Neural cell (in vitro differentiated cells): ENCODE results near the gene SSBP4. TPM values are rescaled to one million over a fixed set of nuclear protein-coding genes. Genes with fewer than 3 reads are reported as not detected.

Source experiments
- H2AFZ ChIP-seq: fragments of 200-600, 300-800 bp; sonication (generic), shearing (Covaris generic); 2 replicates; pipeline ENCODE4 v1.6.0; 2014; ENCODE audit warnings: low read depth, mild to moderate bottlenecking, antibody characterized with exemption, low read length, moderate library complexity
- H3F3A ChIP-seq: fragments of 200-600 bp; shearing (Covaris generic); 2 replicates; pipeline ENCODE4 v1.6.1; 2016; ENCODE audit warnings: mild to moderate bottlenecking, moderate library complexity, mixed read lengths, antibody characterized with exemption, low read length; ENCODE audit not compliant: insufficient read depth, poor library complexity, severe bottlenecking
- H3K27ac ChIP-seq: fragments of 200-600, 300-800 bp; sonication (generic), shearing (Covaris generic); 2 replicates; pipeline ENCODE4 v1.5.1; 2014; ENCODE audit warnings: mild to moderate bottlenecking, low read length, moderate library complexity
- H3K27me3 ChIP-seq: fragments of 300-800, 200-600 bp; sonication (generic), shearing (Covaris generic); 2 replicates; pipeline ENCODE4 v1.6.0; 2014; ENCODE audit warnings: mild to moderate bottlenecking, low read depth, low read length, moderate library complexity; ENCODE audit not compliant: insufficient read depth
- H3K36me3 ChIP-seq: fragments of 300-800, 200-600 bp; sonication (generic), shearing (Covaris generic); 2 replicates; pipeline ENCODE4 v1.5.1; 2014; ENCODE audit warnings: mild to moderate bottlenecking, antibody characterized with exemption, low read length, moderate library complexity; ENCODE audit not compliant: insufficient read depth
- H3K4me2 ChIP-seq: fragments of 300-800, 200-600 bp; sonication (generic), shearing (Covaris generic); 2 replicates; pipeline ENCODE4 v1.6.0; 2014; ENCODE audit warnings: mild to moderate bottlenecking, low read length
- H3K4me3 ChIP-seq: fragments of 300-800, 200-600 bp; sonication (generic), shearing (Covaris generic); 2 replicates; pipeline ENCODE4 v1.5.1; 2014; ENCODE audit warnings: mild to moderate bottlenecking, low read length, moderate library complexity
- H3K79me2 ChIP-seq: fragments of 200-600 bp; shearing (Covaris generic); replicated peaks from 2 replicates; pipeline ENCODE4 v1.6.0; 2014; ENCODE audit warnings: mild to moderate bottlenecking, low read length, moderate library complexity; ENCODE audit not compliant: insufficient read depth
- H3K9ac ChIP-seq: fragments of 300-800, 200-600 bp; sonication (generic), shearing (Covaris generic); 2 replicates; pipeline ENCODE4 v1.6.1; 2016; ENCODE audit warnings: mild to moderate bottlenecking, low read length, mixed read lengths
- H3K9me2 ChIP-seq: fragments of 200-600 bp; shearing (Covaris generic); 2 replicates; pipeline ENCODE4 v1.6.1; 2016; ENCODE audit warnings: mild to moderate bottlenecking, low read length, mixed read lengths; ENCODE audit not compliant: insufficient read depth
- H3K9me3 ChIP-seq: fragments of 200-600, 300-800 bp; sonication (generic), shearing (Covaris generic); 2 replicates; pipeline ENCODE4 v1.6.1; 2016; ENCODE audit warnings: mild to moderate bottlenecking, mixed run types, low read length, moderate library complexity, mixed read lengths
- H4K20me1 ChIP-seq: fragments of 200-600 bp; shearing (Covaris generic); 2 replicates; pipeline ENCODE4 v1.6.1; 2016; ENCODE audit warnings: mild to moderate bottlenecking, mixed run types; ENCODE audit not compliant: insufficient read depth
- EP300 ChIP-seq: fragments of 450-650 bp; conservative IDR thresholded peaks from 2 replicates; pipeline ENCODE4 v1.6.1; 2014; ENCODE audit warnings: antibody characterized with exemption, mild to moderate bottlenecking, moderate library complexity; ENCODE audit not compliant: poor library complexity, severe bottlenecking
- EZH2 ChIP-seq: fragments of 200-600, 300-800 bp; shearing (Covaris generic), sonication (generic); IDR thresholded peaks from 2 replicates; pipeline ENCODE4 v1.6.1; 2014; ENCODE audit warnings: antibody characterized with exemption, low read length, borderline replicate concordance, mild to moderate bottlenecking; ENCODE audit not compliant: insufficient read depth, poor library complexity, severe bottlenecking
- MXI1 ChIP-seq: fragments of 450-650 bp; conservative IDR thresholded peaks from 2 replicates; pipeline ENCODE4 v1.6.1; 2014; ENCODE audit warnings: antibody characterized with exemption, mild to moderate bottlenecking; ENCODE audit not compliant: poor library complexity, severe bottlenecking
- POLR2AphosphoS5 ChIP-seq: IDR thresholded peaks from 2 replicates; pipeline ENCODE4 v1.6.1; 2012
- RAD21 ChIP-seq: fragments of 450-650 bp; conservative IDR thresholded peaks from 2 replicates; pipeline ENCODE4 v1.6.1; 2014; ENCODE audit warnings: antibody characterized with exemption, mild to moderate bottlenecking, moderate library complexity
- SMC3 ChIP-seq: fragments of 450-650 bp; conservative IDR thresholded peaks from 2 replicates; pipeline ENCODE4 v1.6.1; 2014; ENCODE audit warnings: antibody characterized with exemption, mild to moderate bottlenecking, moderate library complexity; ENCODE audit not compliant: poor library complexity
- TAF1 ChIP-seq: IDR thresholded peaks from 2 replicates; pipeline ENCODE4 v1.6.1; 2012; ENCODE audit warnings: low read depth
- polyA plus RNA-seq: library from polyadenylated mRNA; depleted of rRNA; stranded (reverse); fragments of >200 nt; gene quantifications from 2 replicates; pipeline ENCODE4 v1.2.3, GENCODE V29; 2014
- TF ChIP-seq, protein P1 (sequence below): IDR thresholded peaks from 2 replicates; pipeline ENCODE4 v1.6.1; 2012; ENCODE audit warnings: borderline replicate concordance
- TF ChIP-seq, protein P2 (sequence below): fragments of 450-650 bp; IDR thresholded peaks from 2 replicates; pipeline ENCODE4 v1.5.1; 2014; ENCODE audit warnings: antibody characterized with exemption, mild to moderate bottlenecking, moderate library complexity; ENCODE audit not compliant: poor library complexity, severe bottlenecking

The SSBP4 gene
- polyA plus RNA-seq, 1 donor from 2014 or later: 166 TPM

DNA sequence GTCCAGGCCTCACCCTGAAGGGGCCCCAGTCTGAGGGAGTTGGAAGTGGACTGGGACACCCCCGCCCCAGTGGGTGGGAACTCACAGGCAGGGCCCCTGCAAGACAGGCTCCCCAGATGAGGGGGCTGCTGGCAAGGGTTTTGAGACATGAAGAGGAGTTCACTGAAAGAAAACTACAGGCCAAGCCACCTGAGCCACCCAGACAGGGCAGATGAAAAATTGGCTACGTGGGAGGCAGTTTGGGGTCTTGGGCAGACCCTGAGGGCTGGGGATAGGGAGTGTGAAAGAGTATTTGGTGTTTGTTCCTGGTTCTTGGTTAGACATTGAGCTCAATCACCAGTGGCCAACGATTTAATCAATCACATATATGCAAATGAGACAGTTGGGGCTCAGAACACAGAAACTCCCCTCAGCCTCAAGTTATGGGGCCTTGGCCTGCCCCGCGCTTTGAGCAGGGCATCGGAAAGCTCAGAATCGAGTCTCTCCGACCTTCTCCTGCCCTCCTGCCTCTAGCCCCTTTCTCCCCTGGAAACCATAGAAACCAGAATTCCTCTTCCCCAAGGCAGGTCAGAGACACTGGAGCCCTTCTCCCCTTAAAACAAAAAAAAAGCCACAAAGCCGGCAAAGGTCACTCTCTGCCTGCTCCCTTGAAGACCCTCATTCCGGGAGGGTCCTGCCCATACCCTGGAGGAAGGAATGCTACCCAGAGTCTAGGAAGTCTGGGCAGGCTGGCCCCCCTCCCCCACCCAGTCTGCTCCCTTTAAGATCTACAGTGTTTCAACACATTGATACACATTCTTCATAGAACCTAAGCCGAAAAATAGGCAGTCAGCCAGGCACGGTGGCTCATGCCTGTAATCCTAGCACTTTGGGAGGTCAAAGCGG is 20.1 kb downstream of the SSBP4 start:
- Histone ChIP-seq H4K20me1 (no peaks in the 10 kb centered on the region), H3K9ac (no peak overlapping the region), H3K36me3 (no peaks in the 10 kb centered on the region), H3K9me3 (no peaks in the 10 kb centered on the region), H3K4me3 (no peak overlapping the region), H3K4me2 (no peak overlapping the region), H3F3A (peaks cover 3% of the 10 kb centered on the region), H3K9me2 (no peaks in the 10 kb centered on the region), H3K79me2 (no peaks in the 10 kb centered on the region), H3K27me3 (no peaks in the 10 kb centered on the region), H3K27ac (no peak overlapping the region), H2AFZ (no peak overlapping the region)
- no peak for TF ChIP-seq EP300

DNA sequence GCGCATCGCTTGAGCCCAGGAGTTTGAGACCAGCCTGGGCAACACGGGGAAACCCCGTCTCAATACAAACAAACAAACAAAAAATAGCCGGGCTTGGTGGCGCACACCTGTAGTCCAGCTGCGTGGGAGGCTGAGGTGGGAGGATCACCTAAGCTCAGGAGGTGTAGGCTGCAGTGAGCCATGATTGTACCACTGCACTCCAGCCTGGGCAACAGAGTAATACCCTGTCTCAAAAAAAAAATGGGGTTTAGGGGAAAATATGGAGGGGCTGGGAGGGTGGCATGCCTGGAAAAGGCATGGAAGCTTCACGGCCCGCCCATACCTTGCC is 20.7 kb downstream of the SSBP4 start:
- H3K9me3 ChIP-seq: no peaks in the 10 kb centered on the region
- H3K36me3 ChIP-seq: no peaks in the 10 kb centered on the region
- no peak overlapping the region for H3K27ac ChIP-seq
- H4K20me1 ChIP-seq: no peaks in the 10 kb centered on the region
- no peaks in the 10 kb centered on the region for H3K79me2 ChIP-seq
- no peak for TF ChIP-seq TAF1
- no peak for TF ChIP-seq POLR2AphosphoS5
- TF ChIP-seq SMC3: no peak
- no peak for TF ChIP-seq MXI1
- TF ChIP-seq RAD21: no peak
- TF ChIP-seq, protein P1, sequence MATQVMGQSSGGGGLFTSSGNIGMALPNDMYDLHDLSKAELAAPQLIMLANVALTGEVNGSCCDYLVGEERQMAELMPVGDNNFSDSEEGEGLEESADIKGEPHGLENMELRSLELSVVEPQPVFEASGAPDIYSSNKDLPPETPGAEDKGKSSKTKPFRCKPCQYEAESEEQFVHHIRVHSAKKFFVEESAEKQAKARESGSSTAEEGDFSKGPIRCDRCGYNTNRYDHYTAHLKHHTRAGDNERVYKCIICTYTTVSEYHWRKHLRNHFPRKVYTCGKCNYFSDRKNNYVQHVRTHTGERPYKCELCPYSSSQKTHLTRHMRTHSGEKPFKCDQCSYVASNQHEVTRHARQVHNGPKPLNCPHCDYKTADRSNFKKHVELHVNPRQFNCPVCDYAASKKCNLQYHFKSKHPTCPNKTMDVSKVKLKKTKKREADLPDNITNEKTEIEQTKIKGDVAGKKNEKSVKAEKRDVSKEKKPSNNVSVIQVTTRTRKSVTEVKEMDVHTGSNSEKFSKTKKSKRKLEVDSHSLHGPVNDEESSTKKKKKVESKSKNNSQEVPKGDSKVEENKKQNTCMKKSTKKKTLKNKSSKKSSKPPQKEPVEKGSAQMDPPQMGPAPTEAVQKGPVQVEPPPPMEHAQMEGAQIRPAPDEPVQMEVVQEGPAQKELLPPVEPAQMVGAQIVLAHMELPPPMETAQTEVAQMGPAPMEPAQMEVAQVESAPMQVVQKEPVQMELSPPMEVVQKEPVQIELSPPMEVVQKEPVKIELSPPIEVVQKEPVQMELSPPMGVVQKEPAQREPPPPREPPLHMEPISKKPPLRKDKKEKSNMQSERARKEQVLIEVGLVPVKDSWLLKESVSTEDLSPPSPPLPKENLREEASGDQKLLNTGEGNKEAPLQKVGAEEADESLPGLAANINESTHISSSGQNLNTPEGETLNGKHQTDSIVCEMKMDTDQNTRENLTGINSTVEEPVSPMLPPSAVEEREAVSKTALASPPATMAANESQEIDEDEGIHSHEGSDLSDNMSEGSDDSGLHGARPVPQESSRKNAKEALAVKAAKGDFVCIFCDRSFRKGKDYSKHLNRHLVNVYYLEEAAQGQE: no peak
- no peak for TF ChIP-seq EZH2
- TF ChIP-seq, protein P2, sequence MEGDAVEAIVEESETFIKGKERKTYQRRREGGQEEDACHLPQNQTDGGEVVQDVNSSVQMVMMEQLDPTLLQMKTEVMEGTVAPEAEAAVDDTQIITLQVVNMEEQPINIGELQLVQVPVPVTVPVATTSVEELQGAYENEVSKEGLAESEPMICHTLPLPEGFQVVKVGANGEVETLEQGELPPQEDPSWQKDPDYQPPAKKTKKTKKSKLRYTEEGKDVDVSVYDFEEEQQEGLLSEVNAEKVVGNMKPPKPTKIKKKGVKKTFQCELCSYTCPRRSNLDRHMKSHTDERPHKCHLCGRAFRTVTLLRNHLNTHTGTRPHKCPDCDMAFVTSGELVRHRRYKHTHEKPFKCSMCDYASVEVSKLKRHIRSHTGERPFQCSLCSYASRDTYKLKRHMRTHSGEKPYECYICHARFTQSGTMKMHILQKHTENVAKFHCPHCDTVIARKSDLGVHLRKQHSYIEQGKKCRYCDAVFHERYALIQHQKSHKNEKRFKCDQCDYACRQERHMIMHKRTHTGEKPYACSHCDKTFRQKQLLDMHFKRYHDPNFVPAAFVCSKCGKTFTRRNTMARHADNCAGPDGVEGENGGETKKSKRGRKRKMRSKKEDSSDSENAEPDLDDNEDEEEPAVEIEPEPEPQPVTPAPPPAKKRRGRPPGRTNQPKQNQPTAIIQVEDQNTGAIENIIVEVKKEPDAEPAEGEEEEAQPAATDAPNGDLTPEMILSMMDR: no peak
- TF ChIP-seq EP300: no peak
- no peaks in the 10 kb centered on the region for H3K27me3 ChIP-seq
- no peak overlapping the region for H2AFZ ChIP-seq
- H3K9me2 ChIP-seq: no peaks in the 10 kb centered on the region
- H3K4me3 ChIP-seq: no peak overlapping the region
- H3K4me2 ChIP-seq: no peak overlapping the region
- no peak overlapping the region for H3K9ac ChIP-seq
- peaks cover 3% of the 10 kb centered on the region for H3F3A ChIP-seq
